Suppressor macrophage treated with lipopolysaccharide for 1 hour (primary cell): ENCODE data around the gene ACTL7B.
"Not testable (repeated sequence)": the region's sequence is repeated elsewhere in the genome, so short reads cannot be mapped to it uniquely, and the experiment has no call there.

ENCODE experiments used
- DNase-seq, 3 donors: peaks; one replicate each; pipeline ENCODE4 v3.0.0-alpha.2; 2020 to 2022

The ACTL7B gene

DNA sequence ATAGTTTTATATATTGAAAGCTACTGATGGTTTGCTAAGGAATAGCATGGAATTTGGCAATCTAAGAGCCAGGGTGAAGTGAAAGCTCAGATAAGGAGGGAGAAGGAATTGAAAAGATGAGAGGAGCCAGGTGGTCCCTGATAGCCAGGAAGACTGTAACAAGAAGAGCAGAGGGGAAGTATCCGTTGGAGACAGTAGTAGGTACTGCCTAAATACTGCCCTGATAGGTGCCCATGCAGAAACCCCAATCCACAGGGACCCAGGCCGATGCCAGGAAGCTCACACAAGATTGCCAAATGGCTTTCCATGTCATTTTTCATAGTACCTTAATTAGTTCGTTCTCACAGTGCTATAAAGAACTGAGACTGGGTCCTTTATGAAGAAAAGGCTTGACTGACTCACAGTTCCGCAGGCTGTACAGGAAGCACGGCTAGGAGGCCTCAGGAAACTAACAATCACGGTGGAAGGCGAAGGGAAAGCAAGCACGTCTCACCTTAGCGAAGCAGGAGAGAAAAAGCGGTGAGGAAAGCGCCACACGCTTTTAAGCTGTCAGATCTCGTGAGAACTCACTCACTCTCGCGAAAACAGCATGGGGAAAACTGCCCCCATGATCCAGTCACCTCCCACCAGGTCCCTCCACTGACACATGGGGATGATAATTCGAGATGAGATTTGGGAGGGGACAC, 13.0 kb downstream of the ACTL7B start:
- peak in 2 of 3 donors; percentile 12 to 14 for DNase-seq

DNA sequence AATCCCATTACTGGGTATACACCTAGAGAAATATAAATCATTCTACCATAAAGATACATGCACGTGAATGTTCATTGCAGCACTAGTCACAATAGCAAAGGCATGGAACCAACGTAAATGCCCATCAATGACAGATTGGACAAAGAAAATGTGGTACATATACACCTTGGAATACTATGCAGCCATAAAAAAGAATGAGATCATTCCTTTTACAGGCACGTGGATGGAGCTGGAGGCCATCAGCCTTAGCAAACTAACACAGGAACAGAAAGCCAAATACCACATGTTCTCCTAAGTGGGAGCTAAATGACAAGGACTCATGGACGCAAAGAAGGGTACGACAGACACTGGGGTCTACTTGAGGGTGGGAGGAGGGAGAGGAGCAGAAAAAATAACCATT, 16.2 kb downstream of the ACTL7B start:
- not testable (repeated sequence) for DNase-seq

GRCh38 chr9:108838017-108838416, 17.8 kb downstream of the ACTL7B start:
- DNase-seq: no peak

GRCh38 chr9:108837530-108837929, 18.3 kb downstream of the ACTL7B start:
- no peak for DNase-seq

- no peak for DNase-seq
Observed at GRCh38 chr9:108836781-108837180, 19.0 kb downstream of the ACTL7B start.

DNA sequence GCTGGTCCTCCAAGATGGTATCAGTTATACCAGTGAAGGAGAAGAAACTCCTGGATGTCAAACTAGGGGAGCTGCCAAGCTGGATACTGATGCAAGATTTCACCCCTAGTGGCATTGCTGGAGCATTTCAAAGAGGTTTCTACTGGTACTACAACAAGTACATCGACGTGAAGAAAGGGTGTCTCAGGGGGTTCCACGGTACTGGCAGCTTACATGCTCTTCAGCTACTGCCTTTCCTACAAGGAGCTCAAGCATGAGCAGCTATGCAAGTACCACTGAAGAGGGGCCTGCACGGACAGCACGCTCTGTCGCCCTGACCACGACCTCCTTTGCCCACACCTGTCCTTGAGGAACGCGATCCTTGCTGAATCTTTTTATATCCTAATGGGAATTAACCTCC, 19.5 kb downstream of the ACTL7B start:
- DNase-seq: no peak

DNA sequence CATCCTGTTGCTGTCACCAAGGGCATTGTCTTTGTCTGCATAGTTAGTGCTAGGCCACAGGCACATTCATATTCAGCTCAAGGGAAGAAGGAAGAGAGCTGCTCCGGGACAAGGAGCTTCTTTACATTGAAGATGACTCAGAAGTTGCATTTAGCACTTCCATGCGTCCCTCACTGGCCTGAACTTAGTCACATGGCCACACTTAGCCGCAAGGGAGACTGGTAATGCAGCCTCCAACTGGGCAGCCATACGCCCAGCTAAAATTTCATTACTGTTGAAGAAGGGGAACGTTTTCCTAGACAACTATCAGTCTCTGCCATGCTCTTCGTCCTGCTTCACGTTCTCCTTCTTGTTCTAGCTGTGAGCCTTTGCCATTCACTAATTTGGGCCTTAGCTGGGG, 20.0 kb downstream of the ACTL7B start:
- peak; percentile 69 to 79 (median 70) for DNase-seq

- DNase-seq: peak; percentile 12 to 32 (median 30)
Observed at GRCh38 chr9:108834959-108835665, 20.7 kb downstream of the ACTL7B start.

DNA sequence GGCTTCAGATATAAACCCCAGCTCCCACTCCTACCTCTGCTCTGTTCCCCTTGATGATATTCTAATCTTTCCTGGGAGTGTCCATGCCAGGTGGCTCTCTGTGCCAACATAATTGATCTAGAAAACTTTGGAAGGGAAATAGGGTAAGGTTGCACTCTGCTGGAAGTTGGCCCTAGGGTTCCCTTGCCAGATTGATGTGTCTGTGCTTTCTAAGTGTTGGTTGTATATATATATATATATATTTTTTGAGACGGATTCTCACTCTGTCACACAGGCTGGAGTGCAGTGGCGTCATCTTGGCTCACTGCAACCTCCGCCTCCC, 23.6 kb downstream of the ACTL7B start:
- no peak for DNase-seq

DNA sequence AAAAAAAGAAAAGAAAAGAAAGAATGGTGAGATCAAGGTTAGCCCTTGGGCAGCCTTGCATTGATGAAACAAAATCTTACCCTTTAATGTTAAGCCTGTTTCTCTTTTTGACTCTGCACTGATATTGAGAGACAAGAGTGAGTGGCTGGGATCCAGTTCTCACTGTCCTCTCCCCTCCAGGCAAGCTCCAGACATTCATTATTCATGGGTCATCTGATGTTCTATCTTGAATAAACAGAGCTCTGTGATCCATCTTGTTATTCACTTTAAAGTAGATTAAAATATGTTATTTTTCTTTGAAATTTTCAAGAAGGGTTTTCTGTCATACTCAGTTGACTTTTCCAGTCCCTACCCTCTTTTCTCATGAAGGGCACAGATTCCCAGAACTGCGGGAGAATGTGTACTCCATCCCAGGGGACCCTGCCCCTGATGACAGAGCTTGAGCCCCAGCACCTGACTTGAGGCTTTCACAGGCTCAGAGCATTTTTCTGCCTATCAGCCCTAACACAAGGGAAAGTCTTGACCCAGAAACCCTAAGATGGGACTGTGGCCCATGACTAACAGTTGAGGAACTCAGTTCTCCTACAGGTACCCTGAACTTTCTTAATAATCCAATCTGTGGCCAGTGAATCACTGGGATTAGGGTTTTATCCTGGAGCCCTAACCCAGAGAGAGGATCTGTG, 24.1 kb downstream of the ACTL7B start:
- DNase-seq: no peak

DNA sequence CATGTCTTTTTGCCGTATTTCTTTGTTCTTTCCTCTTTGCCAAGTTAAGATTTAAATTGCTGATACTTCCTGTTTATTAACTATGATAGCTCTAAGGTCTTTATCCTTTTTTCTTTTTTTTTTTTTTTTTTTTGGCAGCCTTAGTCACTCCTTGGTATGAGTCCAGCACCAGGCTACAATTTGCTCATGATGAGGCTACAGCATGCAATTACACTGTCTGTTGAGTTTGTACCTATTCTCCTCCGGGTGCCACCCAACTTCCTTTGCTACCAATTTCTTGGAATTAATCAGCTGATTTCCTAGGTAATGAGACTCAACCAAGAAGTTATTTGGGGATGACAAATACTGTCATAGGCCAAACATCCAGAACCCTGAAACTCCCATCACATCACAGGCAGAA, 25.5 kb downstream of the ACTL7B start:
- DNase-seq: peak in 1 of 3 donors; percentile 37

GRCh38 chr9:108823829-108824228, 32.0 kb downstream of the ACTL7B start:
- no peak for DNase-seq

DNA sequence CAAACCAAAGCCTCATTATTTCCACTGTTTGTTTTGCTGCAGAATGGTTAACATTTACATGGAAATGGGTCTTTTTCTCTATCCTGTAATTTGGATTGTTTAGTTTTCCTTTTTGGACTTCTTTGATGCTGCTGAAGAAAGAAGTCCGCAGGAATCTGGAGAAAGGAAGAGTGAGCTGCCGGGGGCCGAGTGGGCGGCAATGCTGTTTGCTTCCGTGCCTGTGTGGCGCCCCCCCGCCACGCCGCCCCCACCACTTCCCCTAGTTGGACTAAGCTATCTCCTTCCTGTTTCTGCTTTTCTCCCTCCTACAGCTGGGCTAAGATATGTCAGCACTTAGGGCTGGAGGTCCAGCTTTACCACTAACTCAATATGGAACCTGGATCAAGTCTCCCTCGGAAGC, 39.7 kb downstream of the ACTL7B start:
- DNase-seq: peak; percentile 66 to 79 (median 74)

GRCh38 chr9:108815156-108815555, 40.6 kb downstream of the ACTL7B start:
- DNase-seq: no peak

DNA sequence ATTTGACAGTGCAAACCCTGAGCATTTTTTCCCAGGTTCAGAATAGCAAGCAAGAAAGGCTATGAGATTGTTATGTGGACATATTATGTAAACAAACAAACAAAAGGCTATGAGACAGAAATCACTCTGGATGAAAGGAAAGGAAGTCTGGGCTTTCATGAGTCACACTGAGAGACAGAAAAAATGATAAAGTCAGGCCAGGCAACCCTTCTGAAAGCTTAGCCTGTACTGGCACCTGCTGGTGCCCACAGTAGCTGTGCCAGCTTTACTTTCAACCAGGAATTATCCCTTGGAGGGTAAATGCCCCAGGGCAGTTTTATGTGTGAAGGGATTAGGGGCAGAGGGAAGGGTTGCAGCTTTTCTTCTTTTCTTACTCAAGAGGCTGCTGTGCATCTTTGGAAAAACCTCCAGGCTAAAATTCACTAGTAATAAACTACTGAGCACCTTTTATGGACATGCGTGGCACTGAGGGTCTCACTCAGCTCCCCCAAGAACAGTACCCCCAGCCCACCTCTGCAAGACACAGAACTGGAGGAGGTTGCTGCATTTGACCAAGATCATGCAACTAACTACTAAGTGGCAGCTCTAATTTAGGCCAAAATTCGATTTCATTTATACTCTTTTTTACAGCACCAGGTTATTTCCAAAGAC, 41.7 kb downstream of the ACTL7B start:
- DNase-seq: peak; percentile 77 to 78 (median 77)

GRCh38 chr9:108812396-108813025, 43.3 kb downstream of the ACTL7B start:
- DNase-seq: no peak

DNA sequence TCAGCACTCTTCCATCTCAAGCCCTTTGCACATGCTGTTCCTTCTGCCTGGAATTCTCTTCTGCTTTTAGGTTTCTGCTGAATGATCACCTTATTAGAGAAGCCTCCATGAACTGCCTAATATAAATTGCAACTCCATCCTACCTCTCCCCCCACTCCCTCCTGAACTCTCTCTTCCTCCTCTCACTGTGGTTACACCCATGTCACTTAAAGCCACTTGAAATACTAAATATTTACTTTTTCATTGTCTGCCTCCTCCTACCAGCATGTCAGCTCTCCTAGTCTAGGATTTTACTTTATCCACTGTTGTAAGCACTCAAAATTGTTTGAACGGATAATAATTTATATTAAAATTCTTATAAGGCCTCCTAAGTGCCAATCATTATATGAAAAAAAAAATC, 43.8 kb downstream of the ACTL7B start:
- no peak for DNase-seq

DNA sequence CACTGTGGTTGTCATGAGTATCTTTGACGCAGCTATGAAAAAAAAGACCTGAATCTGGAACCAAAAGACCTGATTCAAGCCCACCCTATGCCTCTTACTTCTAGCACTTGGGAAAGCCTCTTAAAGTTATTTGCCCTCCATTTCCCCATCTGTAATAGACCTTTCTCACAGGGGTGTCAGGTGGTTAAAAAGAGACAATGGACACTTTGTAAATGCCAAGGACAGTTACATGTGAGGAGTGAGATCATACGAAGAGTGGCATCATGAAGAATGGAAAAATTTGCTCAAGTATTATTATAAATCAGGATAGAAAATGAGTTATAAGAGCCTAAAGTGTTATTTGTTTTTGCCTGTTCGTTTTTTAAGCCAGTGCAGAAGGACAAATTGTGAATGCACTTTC, 46.5 kb downstream of the ACTL7B start:
- no peak for DNase-seq
